Endothelial cell of umbilical vein (primary cell): ENCODE results near the gene ABTB1. TPM values are rescaled to one million over a fixed set of nuclear protein-coding genes. Genes with fewer than 3 reads are reported as not detected.

ENCODE experiments used
- BruUV-seq: library from RNA; stranded (reverse); fragments of 400-500 nt; replicated peaks from 2 replicates; lab custom pipeline; 2021; lab: Mats Ljungman, UMichigan
- CTCF ChIA-PET: fragments of 300-600, 350-600 bp; sonication (Branson Sonifier 250); formaldehyde crosslinking; loops from one replicate; lab custom pipeline; 2021; ENCODE audit warnings: antibody characterized with exemption, inconsistent platforms; lab: Charles Lee
- POLR2A ChIA-PET: fragments of 300-600, 350-600 bp; sonication (Branson Sonifier 250); formaldehyde crosslinking; loops from one replicate; lab custom pipeline; 2021; ENCODE audit warnings: antibody characterized with exemption, inconsistent platforms; lab: Charles Lee
- DNase-seq: peaks from one replicate; pipeline ENCODE4 v3.0.0-alpha.2; 2011; ENCODE audit warnings: low read depth, low spot score
- FAIRE-seq: peaks from 2 replicates; lab custom pipeline; 2011; peaks lifted over from hg19 to GRCh38; lab: Jason Lieb, UNC
- H2AFZ ChIP-seq: 2 replicates; pipeline ENCODE4 v1.6.0; 2012; ENCODE audit warnings: low read depth, low read length, control low read depth, inconsistent platforms
- H3K27ac ChIP-seq: 2 replicates; pipeline ENCODE4 v1.5.1; 2011; ENCODE audit warnings: low read depth, mild to moderate bottlenecking, control low read depth, low read length, moderate library complexity; ENCODE audit not compliant: insufficient read depth
- H3K27me3 ChIP-seq, 2 experiments: 2 replicates each; pipeline versions ENCODE4 v1.6.0 to v1.6.1; 2011; ENCODE audit warnings: low read length in 2 of 2, mixed read lengths in 1 of 2; ENCODE audit not compliant: control insufficient read depth in 2 of 2, insufficient read depth in 2 of 2
- H3K36me3 ChIP-seq, 2 experiments: 2 replicates in 1 of 2; 3 replicates in 1 of 2; pipeline ENCODE4 v1.5.1; 2011; ENCODE audit warnings: low read length in 2 of 2, mild to moderate bottlenecking in 1 of 2, moderate library complexity in 1 of 2; ENCODE audit not compliant: control insufficient read depth in 2 of 2, insufficient read depth in 2 of 2; ENCODE audit errors: extremely low read depth in 1 of 2
- H3K4me1 ChIP-seq: 3 replicates; pipeline ENCODE4 v1.5.1; 2011; ENCODE audit warnings: mild to moderate bottlenecking, low read length; ENCODE audit not compliant: control insufficient read depth, insufficient read depth; ENCODE audit errors: extremely low read depth
- H3K4me2 ChIP-seq: 2 replicates; pipeline ENCODE4 v1.6.1; 2011; ENCODE audit warnings: low read length, control low read depth, mixed read lengths; ENCODE audit not compliant: insufficient read depth
- H3K4me3 ChIP-seq, 3 experiments: fragments of 200-600 bp in 1 of 3; sonication (generic), shearing (Covaris generic) in 1 of 3; replicated peaks in 1 of 3; 2 replicates each; pipeline ENCODE4 v1.5.1; 2011 to 2016; ENCODE audit warnings: control low read depth in 3 of 3, low read length in 3 of 3, mild to moderate bottlenecking in 2 of 3, inconsistent platforms in 1 of 3, low read depth in 1 of 3, moderate library complexity in 1 of 3; ENCODE audit not compliant: insufficient read depth in 1 of 3
- H3K79me2 ChIP-seq: 2 replicates; pipeline ENCODE4 v1.6.0; 2012; ENCODE audit warnings: low read length, inconsistent platforms; ENCODE audit not compliant: control insufficient read depth, insufficient read depth
- H3K9ac ChIP-seq: replicated peaks from 2 replicates; pipeline ENCODE3; 2011; ENCODE audit warnings: low read length, control low read depth; ENCODE audit not compliant: insufficient read depth; ENCODE audit errors: extremely low read depth
- H3K9me1 ChIP-seq: replicated peaks from 3 replicates; pipeline ENCODE4 v1.6.0; 2011; ENCODE audit warnings: mild to moderate bottlenecking, low read length; ENCODE audit not compliant: control insufficient read depth, insufficient read depth; ENCODE audit errors: extremely low read depth
- H3K9me3 ChIP-seq: replicated peaks from 2 replicates; pipeline ENCODE4 v1.5.1; 2012; ENCODE audit warnings: low read length, inconsistent platforms; ENCODE audit not compliant: control insufficient read depth, insufficient read depth
- H4K20me1 ChIP-seq: replicated peaks from 2 replicates; pipeline ENCODE3; 2011; ENCODE audit warnings: mild to moderate bottlenecking, low read length; ENCODE audit not compliant: control insufficient read depth, insufficient read depth; ENCODE audit errors: extremely low read depth
- EZH2 ChIP-seq: IDR thresholded peaks from 2 replicates; pipeline ENCODE4 v1.6.1; 2012; ENCODE audit warnings: borderline replicate concordance, low read depth, mild to moderate bottlenecking, moderate library complexity, low read length, inconsistent platforms; ENCODE audit not compliant: severe bottlenecking
- FOS ChIP-seq: IDR thresholded peaks from 2 replicates; pipeline ENCODE4 v1.6.1; 2011; ENCODE audit warnings: mild to moderate bottlenecking, low read length, moderate library complexity, borderline replicate concordance; ENCODE audit not compliant: insufficient read depth
- GATA2 ChIP-seq: IDR thresholded peaks from 2 replicates; pipeline ENCODE4 v1.7.0; 2011; ENCODE audit warnings: low read depth, mild to moderate bottlenecking, moderate library complexity, mixed read lengths, low read length; ENCODE audit not compliant: insufficient read length, insufficient read depth
- JUN ChIP-seq: IDR thresholded peaks from 2 replicates; pipeline ENCODE4 v1.6.1; 2011; ENCODE audit warnings: borderline replicate concordance, low read depth; ENCODE audit not compliant: insufficient read length, insufficient read depth
- MYC ChIP-seq: IDR thresholded peaks from one replicate; pipeline ENCODE4 v1.6.1; 2011; ENCODE audit warnings: mild to moderate bottlenecking, low read depth, low read length
- POLR2A ChIP-seq: IDR thresholded peaks from 2 replicates; pipeline ENCODE4 v1.6.1; 2012; ENCODE audit warnings: low read depth, mild to moderate bottlenecking, control low read depth, low read length
- POLR2AphosphoS5 ChIP-seq: IDR thresholded peaks from 2 replicates; pipeline ENCODE4 v1.6.1; 2012; ENCODE audit warnings: low read depth, mild to moderate bottlenecking, control low read depth, low read length, moderate library complexity; ENCODE audit not compliant: insufficient read depth
- dilution Hi-C: fragments of 300-500 bp; cut with MboI; formaldehyde crosslinking; loops from one replicate; pipeline ENCODE4 v1.15.0; 2019; ENCODE audit warnings: low sequenced_read_pairs; ENCODE audit not compliant: extremely low pct_ligation_motif_present
- intact Hi-C: fragments of 100-400 bp; cut with micrococcal nuclease; formaldehyde crosslinking; loops from one replicate; pipeline ENCODE4 v1.10.0; 2022
- polyA plus RNA-seq, 4 experiments: library from polyadenylated mRNA; depleted of rRNA in 3 of 4; stranded (reverse) in 3 of 4; unstranded in 1 of 4; fragments of >200 nt; gene quantifications; 2 replicates each; pipeline versions ENCODE4 v1.2.1 to v1.2.3, GENCODE V29; 2011 to 2012; ENCODE audit warnings: missing spikeins in 1 of 4
- total RNA-seq: library from RNA; stranded (reverse); gene quantifications from 2 replicates; pipeline ENCODE4 v1.2.3, GENCODE V29; 2021
- TF ChIP-seq, protein P1 (sequence below), 2 donors: IDR thresholded peaks; 1 replicate in 1 of 2; 2 replicates in 1 of 2; pipeline ENCODE4 v1.5.1; 2011; ENCODE audit warnings: low read length in 2 of 2, mild to moderate bottlenecking in 2 of 2, moderate library complexity in 2 of 2, control low read depth in 1 of 2, inconsistent platforms in 1 of 2, low read depth in 1 of 2; ENCODE audit not compliant: insufficient read depth in 1 of 2; ENCODE audit errors: extremely low read depth in 1 of 2
- TF ChIP-seq, protein P2 (sequence below): IDR thresholded peaks from 2 replicates; pipeline ENCODE4 v1.6.1; 2011; ENCODE audit not compliant: insufficient read depth, insufficient read length

The ABTB1 gene
- total and polyA plus RNA-seq, 2 donors (not counting 3 experiments of a cell fraction or from before 2014, with no cell fraction given) = 15.2 to 25.1 TPM

DNA sequence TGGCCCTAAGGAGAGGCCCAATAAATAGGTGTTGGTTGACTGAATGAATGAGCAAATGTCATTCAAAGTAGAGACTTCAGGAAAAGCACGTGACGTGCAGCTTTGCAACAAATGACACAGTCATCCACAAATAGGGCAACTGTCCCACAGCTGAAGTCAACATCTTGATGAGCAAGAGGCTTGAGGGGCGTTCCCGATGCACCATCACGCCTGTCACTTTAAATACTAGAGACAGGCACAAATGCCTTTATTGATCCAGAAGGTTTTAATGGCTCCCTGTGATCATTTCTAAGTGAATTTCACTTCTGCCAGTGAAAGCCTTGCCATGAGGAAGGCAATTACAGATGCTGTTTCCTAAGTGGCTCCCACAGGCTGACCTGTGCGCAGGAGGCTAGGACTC is 43.6 kb downstream of the ABTB1 start:
- ChIA-PET CTCF (interaction anchor here (1.1 kb wide), 1 partner anchor 20 kb away, joined by 6 read pairs; no protein-coding TSS in a partner anchor), POLR2A (no interaction called here)
- Histone ChIP-seq H2AFZ (no peak overlapping the region), H3K27me3 (no peaks in the 10 kb centered on the region), H3K9me3 (no peaks in the 10 kb centered on the region), H3K4me3 (no peak overlapping the region), H3K27ac (no peak overlapping the region), H4K20me1 (no peaks in the 10 kb centered on the region), H3K9me1 (no peaks in the 10 kb centered on the region), H3K79me2 (no peaks in the 10 kb centered on the region), H3K4me1 (peaks cover 21% of the 10 kb centered on the region), H3K36me3 (peaks cover 0 to 3% of the 10 kb centered on the region in 2 experiments), H3K4me2 (no peak overlapping the region), H3K9ac (no peak overlapping the region)
- no peak for FAIRE-seq
- TF ChIP-seq, protein P1, sequence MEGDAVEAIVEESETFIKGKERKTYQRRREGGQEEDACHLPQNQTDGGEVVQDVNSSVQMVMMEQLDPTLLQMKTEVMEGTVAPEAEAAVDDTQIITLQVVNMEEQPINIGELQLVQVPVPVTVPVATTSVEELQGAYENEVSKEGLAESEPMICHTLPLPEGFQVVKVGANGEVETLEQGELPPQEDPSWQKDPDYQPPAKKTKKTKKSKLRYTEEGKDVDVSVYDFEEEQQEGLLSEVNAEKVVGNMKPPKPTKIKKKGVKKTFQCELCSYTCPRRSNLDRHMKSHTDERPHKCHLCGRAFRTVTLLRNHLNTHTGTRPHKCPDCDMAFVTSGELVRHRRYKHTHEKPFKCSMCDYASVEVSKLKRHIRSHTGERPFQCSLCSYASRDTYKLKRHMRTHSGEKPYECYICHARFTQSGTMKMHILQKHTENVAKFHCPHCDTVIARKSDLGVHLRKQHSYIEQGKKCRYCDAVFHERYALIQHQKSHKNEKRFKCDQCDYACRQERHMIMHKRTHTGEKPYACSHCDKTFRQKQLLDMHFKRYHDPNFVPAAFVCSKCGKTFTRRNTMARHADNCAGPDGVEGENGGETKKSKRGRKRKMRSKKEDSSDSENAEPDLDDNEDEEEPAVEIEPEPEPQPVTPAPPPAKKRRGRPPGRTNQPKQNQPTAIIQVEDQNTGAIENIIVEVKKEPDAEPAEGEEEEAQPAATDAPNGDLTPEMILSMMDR (IDR thresholded peaks at IDR 0.05; ENCODE audit: extremely low read depth in 1 of 2, insufficient read depth in 1 of 2, low read depth in 1 of 2, low read length in 2 of 2) = no peak
- TF ChIP-seq FOS (no peak), POLR2AphosphoS5 (no peak), MYC (no peak), JUN (no peak), EZH2 (no peak), GATA2 (no peak), POLR2A (no peak)
- TF ChIP-seq, protein P2, sequence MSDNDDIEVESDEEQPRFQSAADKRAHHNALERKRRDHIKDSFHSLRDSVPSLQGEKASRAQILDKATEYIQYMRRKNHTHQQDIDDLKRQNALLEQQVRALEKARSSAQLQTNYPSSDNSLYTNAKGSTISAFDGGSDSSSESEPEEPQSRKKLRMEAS = no peak
- intact Hi-C loops = no loop called here
- dilution Hi-C loops = no loop called here
- BruUV-seq = no TSS peak
- no peak for DNase-seq
